GM12801 (cell line): ENCODE results near the gene OPN3.

Experiments
- TF ChIP-seq, protein P1 (sequence below): IDR thresholded peaks from one replicate; pipeline ENCODE4 v1.5.1; 2011; ENCODE audit warnings: control low read depth; ENCODE audit not compliant: insufficient read length; ENCODE audit errors: extremely low read depth

The OPN3 gene, protein sequence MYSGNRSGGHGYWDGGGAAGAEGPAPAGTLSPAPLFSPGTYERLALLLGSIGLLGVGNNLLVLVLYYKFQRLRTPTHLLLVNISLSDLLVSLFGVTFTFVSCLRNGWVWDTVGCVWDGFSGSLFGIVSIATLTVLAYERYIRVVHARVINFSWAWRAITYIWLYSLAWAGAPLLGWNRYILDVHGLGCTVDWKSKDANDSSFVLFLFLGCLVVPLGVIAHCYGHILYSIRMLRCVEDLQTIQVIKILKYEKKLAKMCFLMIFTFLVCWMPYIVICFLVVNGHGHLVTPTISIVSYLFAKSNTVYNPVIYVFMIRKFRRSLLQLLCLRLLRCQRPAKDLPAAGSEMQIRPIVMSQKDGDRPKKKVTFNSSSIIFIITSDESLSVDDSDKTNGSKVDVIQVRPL

DNA sequence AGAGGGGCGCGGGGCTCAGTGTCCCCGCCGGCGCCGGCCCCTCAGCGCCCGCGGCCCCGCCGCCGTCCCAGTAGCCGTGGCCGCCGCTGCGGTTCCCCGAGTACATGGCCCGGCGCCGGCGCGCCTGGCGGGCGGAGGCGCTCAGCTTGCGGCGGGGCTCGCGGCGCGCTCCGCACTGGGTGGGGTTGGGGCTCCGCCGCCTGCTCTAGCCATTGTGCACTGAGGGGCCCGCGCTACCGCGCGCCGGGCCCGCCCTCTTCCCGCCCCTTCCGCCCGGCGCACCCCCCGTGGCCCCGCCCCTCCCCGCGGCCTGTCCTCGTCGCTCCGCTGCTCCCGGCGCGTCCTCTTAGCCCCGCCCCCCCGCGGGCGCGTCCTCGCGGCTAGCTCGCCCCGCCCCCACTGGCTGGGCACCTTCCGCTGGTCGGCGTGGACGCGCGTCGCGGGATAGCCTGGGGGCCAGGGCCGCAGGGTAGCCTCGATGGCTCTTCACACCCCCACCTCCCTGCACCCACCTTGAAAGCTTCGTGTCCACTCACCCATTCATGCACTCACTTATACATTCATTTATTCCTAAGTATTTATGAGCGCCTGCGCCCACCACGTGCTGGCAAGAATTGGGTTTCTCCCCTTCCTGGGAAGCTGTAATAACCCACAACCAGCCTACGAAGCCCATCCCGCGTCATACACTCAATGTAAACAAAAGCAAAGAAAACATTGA lies at the start of gene OPN3, which contains the start of gene CHML:
Gene OPN3, minus strand, starts transcription at position 221 of the 718 bp plus-strand sequence. Its CDS starts 115 bp downstream, at position 106.
Gene CHML, minus strand, starts transcription at position 221 of the 718 bp plus-strand sequence. CDS start 4,603 bp downstream, outside the sequence.
- TF ChIP-seq, protein P1, sequence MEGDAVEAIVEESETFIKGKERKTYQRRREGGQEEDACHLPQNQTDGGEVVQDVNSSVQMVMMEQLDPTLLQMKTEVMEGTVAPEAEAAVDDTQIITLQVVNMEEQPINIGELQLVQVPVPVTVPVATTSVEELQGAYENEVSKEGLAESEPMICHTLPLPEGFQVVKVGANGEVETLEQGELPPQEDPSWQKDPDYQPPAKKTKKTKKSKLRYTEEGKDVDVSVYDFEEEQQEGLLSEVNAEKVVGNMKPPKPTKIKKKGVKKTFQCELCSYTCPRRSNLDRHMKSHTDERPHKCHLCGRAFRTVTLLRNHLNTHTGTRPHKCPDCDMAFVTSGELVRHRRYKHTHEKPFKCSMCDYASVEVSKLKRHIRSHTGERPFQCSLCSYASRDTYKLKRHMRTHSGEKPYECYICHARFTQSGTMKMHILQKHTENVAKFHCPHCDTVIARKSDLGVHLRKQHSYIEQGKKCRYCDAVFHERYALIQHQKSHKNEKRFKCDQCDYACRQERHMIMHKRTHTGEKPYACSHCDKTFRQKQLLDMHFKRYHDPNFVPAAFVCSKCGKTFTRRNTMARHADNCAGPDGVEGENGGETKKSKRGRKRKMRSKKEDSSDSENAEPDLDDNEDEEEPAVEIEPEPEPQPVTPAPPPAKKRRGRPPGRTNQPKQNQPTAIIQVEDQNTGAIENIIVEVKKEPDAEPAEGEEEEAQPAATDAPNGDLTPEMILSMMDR = no peak

DNA sequence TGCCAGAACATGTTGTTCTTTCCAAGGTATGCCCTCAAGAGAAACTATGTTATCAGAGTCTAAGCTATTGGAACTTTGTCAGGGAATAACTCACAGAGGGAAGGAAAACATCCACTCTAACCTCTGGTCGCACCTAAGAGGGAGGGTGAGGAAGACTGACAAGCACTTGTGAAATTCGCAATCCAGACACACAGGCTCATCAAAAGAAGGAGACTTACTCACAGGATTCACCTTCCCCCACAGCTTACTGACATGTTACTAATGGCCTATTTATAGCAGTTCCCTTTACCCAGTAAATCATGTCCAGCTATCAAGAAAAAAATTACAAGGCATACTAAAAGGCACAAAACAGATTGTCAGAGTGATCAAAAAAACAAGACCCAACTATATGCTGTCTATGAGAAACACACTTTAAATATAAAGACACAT lies 48.8 kb upstream of the OPN3 start:
- TF ChIP-seq, protein P1 = no peak

DNA sequence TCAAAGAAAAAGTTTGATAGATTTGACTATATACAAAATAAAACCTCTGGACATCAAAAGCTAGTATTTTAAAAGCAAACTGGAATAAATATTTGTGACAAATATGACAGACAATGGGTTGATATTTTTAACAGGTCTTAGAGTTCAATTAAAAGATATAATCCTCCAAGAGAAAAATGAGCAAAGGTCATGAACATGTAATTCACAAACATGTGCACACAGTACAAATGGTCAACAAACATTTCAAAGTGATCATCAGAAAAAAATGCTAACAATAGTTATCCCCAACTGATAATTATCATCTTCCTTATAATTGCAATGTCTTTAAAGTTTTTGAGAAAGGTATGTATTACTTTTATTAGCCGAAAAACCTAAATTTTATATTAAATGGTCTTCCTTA lies 43.9 kb upstream of the OPN3 start:
- TF ChIP-seq, protein P1 = no peak

DNA sequence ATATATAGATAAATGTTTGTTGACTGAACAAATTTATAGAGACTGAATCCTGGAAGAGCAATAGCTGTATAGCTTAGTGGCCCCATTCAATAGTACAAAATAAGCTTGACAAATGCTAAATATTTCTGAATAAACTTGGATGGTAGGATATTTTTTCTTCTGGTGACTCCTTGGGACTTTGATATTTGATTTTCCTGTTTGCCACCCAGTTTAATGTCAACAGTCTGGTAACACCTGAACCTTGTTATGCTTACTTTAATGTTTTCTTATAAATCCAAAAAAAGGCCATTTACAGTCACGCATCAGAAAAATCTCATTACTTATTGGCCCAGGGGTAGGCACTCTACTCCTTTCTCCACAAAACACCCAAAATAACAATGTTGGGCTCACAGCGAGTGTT lies 42.8 kb upstream of the OPN3 start:
- TF ChIP-seq, protein P1 = no peak

DNA sequence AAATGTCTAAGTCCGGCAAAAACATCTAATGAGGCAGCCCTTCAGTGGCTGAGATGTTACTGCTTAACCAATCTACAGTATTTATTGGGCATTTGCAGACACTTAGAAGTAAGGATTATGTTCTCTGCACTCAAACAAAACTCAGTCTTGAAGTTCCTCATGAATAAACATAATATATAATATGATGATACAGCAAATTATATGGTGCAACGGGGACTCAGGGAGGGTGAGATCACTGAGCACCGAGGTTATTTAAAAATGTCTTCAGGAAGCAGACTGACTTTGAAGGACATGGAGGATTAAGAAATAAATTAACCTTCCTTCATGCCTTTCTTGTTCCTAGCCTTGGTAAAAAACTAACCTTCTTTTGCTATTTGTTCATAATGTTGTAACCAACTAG lies 39.8 kb upstream of the OPN3 start:
- TF ChIP-seq, protein P1 = no peak

DNA sequence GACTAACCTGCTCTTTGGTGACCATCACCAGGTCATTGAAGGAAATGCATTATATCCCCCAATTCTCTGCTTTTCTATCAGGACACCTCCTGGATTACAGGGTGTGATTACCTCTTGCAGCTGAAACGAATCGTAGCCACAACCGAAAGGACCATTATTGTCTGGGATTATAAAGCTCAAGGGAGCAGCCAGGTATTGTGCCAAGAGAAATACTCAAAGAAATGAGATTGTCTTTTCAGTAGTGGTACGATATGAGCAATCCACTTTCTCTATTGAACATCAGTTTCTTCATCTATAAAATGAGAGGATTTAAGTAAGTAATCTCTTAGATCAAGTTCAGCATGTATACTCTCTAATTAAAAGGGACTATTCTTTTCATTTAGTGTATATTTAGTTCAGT lies 39.2 kb upstream of the OPN3 start:
- TF ChIP-seq, protein P1 = no peak

DNA sequence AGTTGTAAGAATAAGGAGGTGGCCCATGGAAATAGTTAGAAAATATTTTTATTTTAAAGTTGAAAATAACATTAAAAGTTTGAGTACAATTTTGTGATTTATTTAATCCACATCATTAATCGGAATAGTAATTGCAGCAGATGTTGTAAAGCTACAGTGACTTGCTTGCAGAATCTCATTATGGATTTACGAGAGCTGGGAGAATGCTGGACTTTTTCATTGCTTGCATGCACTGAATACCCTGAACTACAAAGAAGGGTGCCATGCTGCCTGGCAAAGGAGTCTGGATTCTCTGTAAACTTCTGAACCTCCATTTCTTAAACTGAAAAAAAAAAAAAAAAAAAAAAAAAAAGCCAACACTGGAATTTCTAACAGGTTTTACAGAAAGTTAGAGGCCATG lies 38.4 kb upstream of the OPN3 start:
- TF ChIP-seq, protein P1 = no peak
